GM19240 (cell line): ENCODE data around the gene PAQR6.
A peak's percentile ranks its signal among the peaks of the same experiment; 100 is the strongest.

ENCODE experiments used
- DNase-seq: peaks from one replicate; pipeline ENCODE4 v3.0.0; 2011; ENCODE audit warnings: low spot score; ENCODE audit not compliant: insufficient read length

The PAQR6 gene

GRCh38 chr1:156196445-156196844 is 51.4 kb downstream of the PAQR6 start:
- DNase-seq = no peak

DNA sequence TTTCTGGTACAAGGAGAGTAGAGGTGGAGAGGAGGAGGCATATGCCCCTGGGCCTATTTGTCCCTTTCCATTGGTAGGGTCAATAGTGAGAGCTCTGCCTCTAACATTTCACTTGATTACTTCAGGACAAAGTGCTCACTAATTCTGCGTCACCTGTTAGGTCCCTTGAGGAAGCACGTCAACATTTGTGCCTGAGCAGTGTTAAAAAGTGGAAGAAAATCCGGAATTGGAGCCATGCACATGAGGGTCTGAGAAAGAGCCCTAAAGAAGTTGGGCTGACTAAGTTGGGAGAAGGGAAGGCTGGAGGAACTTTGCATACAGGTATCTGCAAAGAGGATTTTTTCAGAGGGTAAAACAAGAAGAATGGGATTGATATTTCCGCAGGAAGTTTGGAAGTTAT is 52.0 kb downstream of the PAQR6 start:
- DNase-seq = no peak

DNA sequence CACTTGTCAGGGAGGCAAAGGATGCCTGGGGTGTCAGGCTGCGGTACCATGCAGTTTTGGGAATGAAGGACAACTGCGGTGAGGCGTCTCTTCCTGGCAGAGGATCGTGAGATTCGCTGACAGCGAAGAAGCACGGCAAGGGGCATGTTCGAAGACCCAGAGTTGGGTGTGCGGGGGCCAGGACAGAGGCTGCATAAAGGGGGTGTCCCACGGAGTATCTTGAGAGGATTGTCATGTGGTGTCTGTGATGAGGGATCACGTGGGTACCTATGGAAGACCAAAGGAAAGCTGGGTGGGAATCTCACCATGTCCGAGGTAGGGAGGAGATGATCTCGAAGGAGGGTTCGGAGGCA is 53.6 kb downstream of the PAQR6 start:
- no peak for DNase-seq

DNA sequence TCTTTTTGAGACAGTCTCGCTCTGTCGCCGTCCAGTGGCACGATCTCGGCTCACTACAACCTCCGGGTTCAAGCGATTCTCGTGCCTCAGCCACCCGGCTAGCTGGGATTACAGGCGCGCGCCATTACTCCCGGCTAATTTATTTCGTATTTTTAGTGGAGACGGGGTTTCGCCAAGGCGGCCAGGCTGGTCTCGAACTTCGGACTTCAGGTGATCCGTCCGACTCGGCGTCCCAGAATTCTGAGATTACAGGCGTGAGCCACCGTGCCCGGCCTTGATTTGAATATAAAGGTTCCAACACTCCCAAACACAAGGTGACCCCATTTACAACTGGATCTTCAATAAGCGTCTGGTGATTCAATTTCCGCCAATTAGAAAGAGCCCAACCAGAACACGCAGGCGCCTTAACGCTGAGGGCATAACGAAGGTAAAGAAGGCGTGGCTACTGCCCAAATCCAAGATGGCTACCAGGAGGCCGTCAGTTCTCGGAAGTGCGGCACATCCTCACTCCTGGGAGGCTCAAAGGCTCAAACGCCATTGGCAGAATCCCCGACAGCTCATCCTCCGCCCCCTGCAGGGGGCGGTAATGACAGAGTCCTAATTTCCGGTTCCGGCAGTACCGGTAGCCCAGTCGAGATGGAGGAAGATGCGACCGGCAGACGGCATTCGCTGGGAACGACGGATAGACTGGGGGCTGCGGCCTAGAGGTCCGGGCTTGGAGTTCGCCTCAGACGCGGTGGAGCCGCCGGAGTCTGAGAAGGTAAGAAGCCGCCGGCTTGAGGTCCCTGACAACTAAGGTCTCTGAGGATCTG is 54.2 kb downstream of the PAQR6 start, which contains the start of gene SLC25A44:
Gene SLC25A44 (plus strand): TSS at position 617 of the 812 bp plus-strand sequence. CDS start 5,744 bp downstream, outside the sequence.
- peak; percentile 91 for DNase-seq
